H9 (cell line): ENCODE data around the gene CD86. TPM values are rescaled to one million over a fixed set of nuclear protein-coding genes. Genes with fewer than 3 reads are reported as not detected.

Source experiments
- DNase-seq: peaks from one replicate; pipeline ENCODE4 v3.0.0-alpha.2; 2017
- H2AFZ ChIP-seq: one replicate; pipeline ENCODE4 v1.6.1; 2013; ENCODE audit warnings: mild to moderate bottlenecking, low read length, control low read depth, moderate library complexity
- H2AK5ac ChIP-seq: 2 replicates; pipeline ENCODE4 v1.6.1; 2013; ENCODE audit warnings: low read length, control low read depth, mixed read lengths; ENCODE audit not compliant: insufficient read length
- H2BK120ac ChIP-seq: one replicate; pipeline ENCODE4 v1.6.1; 2013; ENCODE audit warnings: low read depth, mild to moderate bottlenecking, low read length, control low read depth, inconsistent platforms; ENCODE audit not compliant: poor library complexity, severe bottlenecking
- H2BK12ac ChIP-seq: 2 replicates; pipeline ENCODE4 v1.6.1; 2013; ENCODE audit warnings: low read length, control low read depth, mixed read lengths, low read depth; ENCODE audit not compliant: insufficient read length
- H2BK15ac ChIP-seq: 2 replicates; pipeline ENCODE4 v1.6.1; 2013; ENCODE audit warnings: low read depth, low read length, control low read depth
- H2BK20ac ChIP-seq: one replicate; pipeline ENCODE4 v1.6.1; 2013; ENCODE audit warnings: low read depth, mild to moderate bottlenecking, low read length, control low read depth, inconsistent platforms; ENCODE audit not compliant: poor library complexity, severe bottlenecking
- H2BK5ac ChIP-seq: 2 replicates; pipeline ENCODE4 v1.6.1; 2013; ENCODE audit warnings: low read length, control low read depth, mixed read lengths; ENCODE audit not compliant: insufficient read length
- H3K14ac ChIP-seq: 2 replicates; pipeline ENCODE4 v1.6.1; 2013; ENCODE audit warnings: low read length, control low read depth; ENCODE audit not compliant: insufficient read depth
- H3K18ac ChIP-seq: 2 replicates; pipeline ENCODE4 v1.6.1; 2013; ENCODE audit warnings: low read depth, mild to moderate bottlenecking, mixed read lengths, low read length, control low read depth; ENCODE audit not compliant: insufficient read length
- H3K23ac ChIP-seq: 2 replicates; pipeline ENCODE4 v1.6.1; 2013; ENCODE audit warnings: low read length, control low read depth, mixed read lengths, low read depth; ENCODE audit not compliant: insufficient read length
- H3K23me2 ChIP-seq: 2 replicates; pipeline ENCODE4 v1.6.1; 2013; ENCODE audit warnings: low read depth, mild to moderate bottlenecking, mixed read lengths, low read length, control low read depth; ENCODE audit not compliant: insufficient read length, poor library complexity, severe bottlenecking
- H3K27ac ChIP-seq: 2 replicates; pipeline ENCODE4 v1.5.1; 2013; ENCODE audit warnings: low read length, control low read depth, mixed read lengths, low read depth; ENCODE audit not compliant: insufficient read length
- H3K27me3 ChIP-seq: 2 replicates; pipeline ENCODE4 v1.6.1; 2013; ENCODE audit warnings: low read length, control low read depth, inconsistent platforms; ENCODE audit not compliant: insufficient read depth
- H3K4ac ChIP-seq: 2 replicates; pipeline ENCODE4 v1.6.1; 2013; ENCODE audit warnings: low read depth, mild to moderate bottlenecking, control low read depth, inconsistent platforms, low read length, moderate library complexity
- H3K4me1 ChIP-seq: 2 replicates; pipeline ENCODE4 v1.6.1; 2013; ENCODE audit warnings: low read length, control low read depth, inconsistent platforms; ENCODE audit not compliant: insufficient read depth
- H3K4me2 ChIP-seq: 2 replicates; pipeline ENCODE4 v1.6.1; 2013; ENCODE audit warnings: low read length, control low read depth, mixed read lengths; ENCODE audit not compliant: insufficient read length, insufficient read depth
- H3K56ac ChIP-seq: 2 replicates; pipeline ENCODE4 v1.6.1; 2013; ENCODE audit warnings: low read depth, mild to moderate bottlenecking, mixed read lengths, low read length, control low read depth; ENCODE audit not compliant: insufficient read length
- H3K79me1 ChIP-seq: 2 replicates; pipeline ENCODE4 v1.6.1; 2013; ENCODE audit warnings: low read depth, mild to moderate bottlenecking, moderate library complexity, low read length, control low read depth, inconsistent platforms; ENCODE audit not compliant: insufficient read depth, poor library complexity, severe bottlenecking
- H3K79me2 ChIP-seq: 2 replicates; pipeline ENCODE4 v1.6.1; 2013; ENCODE audit warnings: low read length, control low read depth, inconsistent platforms; ENCODE audit not compliant: insufficient read depth
- H3K9ac ChIP-seq: 2 replicates; pipeline ENCODE4 v1.6.1; 2013; ENCODE audit warnings: low read length, control low read depth, mixed read lengths; ENCODE audit not compliant: insufficient read length; ENCODE audit errors: extremely low read depth
- H3K9me3 ChIP-seq: one replicate; pipeline ENCODE4 v1.6.1; 2013; ENCODE audit warnings: low read depth, low read length, inconsistent platforms; ENCODE audit not compliant: control insufficient read depth
- H3T11ph ChIP-seq: one replicate; pipeline ENCODE4 v1.6.1; 2013; ENCODE audit warnings: mild to moderate bottlenecking, low read length, control low read depth, inconsistent platforms
- H4K20me1 ChIP-seq: one replicate; pipeline ENCODE4 v1.6.1; 2013; ENCODE audit not compliant: control insufficient read depth, insufficient read length, insufficient read depth
- H4K5ac ChIP-seq: 2 replicates; pipeline ENCODE4 v1.6.1; 2013; ENCODE audit warnings: low read depth, mild to moderate bottlenecking, mixed read lengths, low read length, control low read depth; ENCODE audit not compliant: insufficient read length
- H4K8ac ChIP-seq: replicated peaks from 2 replicates; pipeline ENCODE4 v1.6.1; 2013; ENCODE audit warnings: low read length, control low read depth, mixed read lengths, low read depth; ENCODE audit not compliant: insufficient read length
- H4K91ac ChIP-seq: 2 replicates; pipeline ENCODE4 v1.6.1; 2013; ENCODE audit warnings: low read depth, mild to moderate bottlenecking, moderate library complexity, mixed read lengths, low read length, control low read depth; ENCODE audit not compliant: insufficient read length
- H3K27ac Mint-ChIP-seq, 3 experiments: 2 replicates in 2 of 3; 3 replicates in 1 of 3; pipeline ENCODE4 v1.8.0; 2020 to 2021; ENCODE audit warnings: mixed read lengths in 3 of 3, mild to moderate bottlenecking in 1 of 3, moderate library complexity in 1 of 3
- H3K27me3 Mint-ChIP-seq: 2 replicates; pipeline ENCODE4 v1.8.0; 2021; ENCODE audit warnings: low read depth, mild to moderate bottlenecking, moderate library complexity, mixed read lengths
- H3K36me3 Mint-ChIP-seq, 3 experiments: 2 replicates in 2 of 3; 3 replicates in 1 of 3; pipeline ENCODE4 v1.8.0; 2020 to 2021; ENCODE audit warnings: low read depth in 3 of 3, mixed read lengths in 3 of 3; ENCODE audit not compliant: insufficient read depth in 1 of 3
- H3K4me1 Mint-ChIP-seq, 2 experiments: 2 replicates each; pipeline ENCODE4 v1.8.0; 2020; ENCODE audit warnings: mixed read lengths in 2 of 2
- H3K4me3 Mint-ChIP-seq, 2 experiments: 2 replicates in 1 of 2; 3 replicates in 1 of 2; pipeline ENCODE4 v1.8.0; 2020 to 2021; ENCODE audit warnings: mild to moderate bottlenecking in 2 of 2, mixed read lengths in 2 of 2, moderate library complexity in 1 of 2
- H3K9me3 Mint-ChIP-seq, 2 experiments: 2 replicates in 1 of 2; 3 replicates in 1 of 2; pipeline ENCODE4 v1.8.0; 2020; ENCODE audit warnings: mild to moderate bottlenecking in 2 of 2, mixed read lengths in 2 of 2, moderate library complexity in 1 of 2
- WGBS: extraction: QIAGEN DNeasy Blood & Tissue Kit; methylation state at CpG from one replicate; pipeline ENCODE4 v1.1.7; 2013; ENCODE audit warnings: missing lambda C conversion rate, low lambda C conversion rate, mixed read lengths; ENCODE audit not compliant: insufficient read length; ENCODE audit errors: extremely low coverage; 5-methylcytosine and 5-hydroxymethylcytosine counted together
- total RNA-seq: library from RNA; stranded (reverse); gene quantifications from 2 replicates; pipeline ENCODE4 v1.2.1, GENCODE V29; 2021
- TF ChIP-seq, protein P1 (sequence below): fragments of 200-600 bp; sonication (generic); conservative IDR thresholded peaks from 3 replicates; pipeline ENCODE4 v1.8.0; 2021; ENCODE audit warnings: antibody characterized with exemption, mild to moderate bottlenecking

The CD86 gene
- total RNA-seq, 1 experiment from 2014 or later = not detected

DNA sequence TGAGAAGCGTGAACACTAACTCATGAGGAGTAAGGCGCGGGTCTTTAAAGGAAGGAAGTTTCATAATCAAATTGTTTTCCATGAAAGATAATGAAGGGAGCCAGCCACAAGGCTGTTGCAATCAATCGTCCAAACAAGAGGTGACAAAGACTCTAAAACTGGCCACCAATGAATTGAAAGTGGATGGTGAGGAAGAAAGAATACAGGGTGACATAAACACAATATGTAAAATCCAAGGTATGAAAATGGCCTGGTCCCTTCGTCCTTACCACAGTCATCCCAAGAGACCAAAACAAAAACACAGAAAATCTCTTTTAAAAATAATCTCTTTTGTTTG is 12.0 kb downstream of the CD86 start:
- no peak overlapping the region for H2AFZ ChIP-seq
- no peaks in the 10 kb centered on the region for H3K9me3 ChIP-seq
- H3K4ac ChIP-seq = no peak overlapping the region
- Mint-ChIP-seq H3K36me3 (no peaks in the 10 kb centered on the region), H3K4me3 (no peak overlapping the region), H3K27ac (no peak overlapping the region; a peak in 2 of 7 replicates), H3K27me3 (no peaks in the 10 kb centered on the region), H3K4me1 (peaks cover 5 to 7% of the 10 kb centered on the region in 2 experiments; a peak in 3 of 4 replicates), H3K9me3 (peaks cover 0 to 1% of the 10 kb centered on the region in 2 experiments; a peak in 1 of 5 replicates)
- H3K4me1 ChIP-seq = no peaks in the 10 kb centered on the region
- H4K91ac ChIP-seq = no peak overlapping the region
- no peaks in the 10 kb centered on the region for H3K27me3 ChIP-seq
- no peak overlapping the region for H2AK5ac ChIP-seq
- no peaks in the 10 kb centered on the region for H3K79me1 ChIP-seq
- DNase-seq = no peak
- no peaks in the 10 kb centered on the region for H3K23me2 ChIP-seq
- no peak overlapping the region for H2BK120ac ChIP-seq
- H4K20me1 ChIP-seq = no peaks in the 10 kb centered on the region
- no peak overlapping the region for H4K5ac ChIP-seq
- no peak overlapping the region for H2BK12ac ChIP-seq
- H2BK20ac ChIP-seq = no peak overlapping the region
- no peak overlapping the region for H2BK5ac ChIP-seq
- no peak overlapping the region for H3K56ac ChIP-seq
- no peak overlapping the region for H3K14ac ChIP-seq
- H3K9ac ChIP-seq = no peak overlapping the region
- TF ChIP-seq, protein P1, sequence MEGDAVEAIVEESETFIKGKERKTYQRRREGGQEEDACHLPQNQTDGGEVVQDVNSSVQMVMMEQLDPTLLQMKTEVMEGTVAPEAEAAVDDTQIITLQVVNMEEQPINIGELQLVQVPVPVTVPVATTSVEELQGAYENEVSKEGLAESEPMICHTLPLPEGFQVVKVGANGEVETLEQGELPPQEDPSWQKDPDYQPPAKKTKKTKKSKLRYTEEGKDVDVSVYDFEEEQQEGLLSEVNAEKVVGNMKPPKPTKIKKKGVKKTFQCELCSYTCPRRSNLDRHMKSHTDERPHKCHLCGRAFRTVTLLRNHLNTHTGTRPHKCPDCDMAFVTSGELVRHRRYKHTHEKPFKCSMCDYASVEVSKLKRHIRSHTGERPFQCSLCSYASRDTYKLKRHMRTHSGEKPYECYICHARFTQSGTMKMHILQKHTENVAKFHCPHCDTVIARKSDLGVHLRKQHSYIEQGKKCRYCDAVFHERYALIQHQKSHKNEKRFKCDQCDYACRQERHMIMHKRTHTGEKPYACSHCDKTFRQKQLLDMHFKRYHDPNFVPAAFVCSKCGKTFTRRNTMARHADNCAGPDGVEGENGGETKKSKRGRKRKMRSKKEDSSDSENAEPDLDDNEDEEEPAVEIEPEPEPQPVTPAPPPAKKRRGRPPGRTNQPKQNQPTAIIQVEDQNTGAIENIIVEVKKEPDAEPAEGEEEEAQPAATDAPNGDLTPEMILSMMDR = no peak
- no peak overlapping the region for H3K18ac ChIP-seq
- H3K4me2 ChIP-seq = no peak overlapping the region
- H3K23ac ChIP-seq = no peak overlapping the region
- H3K27ac ChIP-seq = no peak overlapping the region
- no peak overlapping the region for H3T11ph ChIP-seq
- no peak overlapping the region for H2BK15ac ChIP-seq
- H4K8ac ChIP-seq = no peak overlapping the region
- no peaks in the 10 kb centered on the region for H3K79me2 ChIP-seq
- no CpG with 5 or more reads among the region's 5 CpGs for WGBS
